Suprapubic skin (tissue), 4 donors: ENCODE results near the gene RIPOR3. TPM values are rescaled to one million over a fixed set of nuclear protein-coding genes. Genes with fewer than 3 reads are reported as not detected.
A peak's percentile ranks its signal among the peaks of the same experiment; 100 is the strongest.

Source experiments
- DNase-seq, 2 donors: peaks; one replicate each; pipeline ENCODE4 v3.0.0-alpha.2; 2019; ENCODE audit warnings: low spot score in 2 of 2
- H3K27ac ChIP-seq: fragments of 200-600 bp; sonication (generic); one replicate; pipeline ENCODE4 v1.5.1; 2019
- H3K27me3 ChIP-seq: fragments of 200-600 bp; sonication (generic); one replicate; pipeline ENCODE4 v1.5.1; 2019
- H3K36me3 ChIP-seq: fragments of 200-600 bp; sonication (generic); one replicate; pipeline ENCODE4 v1.5.1; 2019
- H3K4me1 ChIP-seq: fragments of 200-600 bp; sonication (generic); one replicate; pipeline ENCODE4 v1.5.1; 2019
- H3K4me3 ChIP-seq: fragments of 200-600 bp; sonication (generic); one replicate; pipeline ENCODE4 v1.5.1; 2019; ENCODE audit warnings: mild to moderate bottlenecking
- H3K9me3 ChIP-seq: fragments of 200-600 bp; sonication (generic); one replicate; pipeline ENCODE4 v1.5.1; 2019
- EP300 ChIP-seq: sonication (generic); formaldehyde crosslinking; IDR thresholded peaks from one replicate; pipeline ENCODE4 v1.6.1; 2017; ENCODE audit warnings: antibody characterized with exemption
- POLR2A ChIP-seq, 2 donors: fragments of 450-650 bp; IDR thresholded peaks; one replicate each; pipeline ENCODE4 v1.6.1; 2017; ENCODE audit warnings: antibody characterized with exemption in 2 of 2, mild to moderate bottlenecking in 2 of 2, moderate library complexity in 2 of 2
- POLR2AphosphoS5 ChIP-seq, 3 donors: sonication (generic); formaldehyde crosslinking; IDR thresholded peaks; one replicate each; pipeline ENCODE4 v1.6.1; 2017; ENCODE audit warnings: antibody characterized with exemption in 3 of 3
- WGBS: methylation state at CpG from one replicate; pipeline ENCODE4 v1.1.5; 2018; 5-methylcytosine and 5-hydroxymethylcytosine counted together
- total RNA-seq, 4 donors: library from RNA; depleted of rRNA; stranded (reverse); fragments of >200 nt; gene quantifications; one replicate each; pipeline ENCODE4 v1.1.0, GENCODE V29; 2016
- TF ChIP-seq, protein P1 (sequence below), 2 donors: fragments of 200-600 bp in 1 of 2; fragments of 450-650 bp in 1 of 2; sonication (generic) in 1 of 2; IDR thresholded peaks; one replicate each; pipeline ENCODE4 v1.5.1; 2016 to 2019; ENCODE audit warnings: antibody characterized with exemption in 2 of 2, mild to moderate bottlenecking in 1 of 2, moderate library complexity in 1 of 2

Gene RIPOR3
- total RNA-seq, 4 donors from 2014 or later: 3.3 to 10.1 (median 5.3) TPM

DNA sequence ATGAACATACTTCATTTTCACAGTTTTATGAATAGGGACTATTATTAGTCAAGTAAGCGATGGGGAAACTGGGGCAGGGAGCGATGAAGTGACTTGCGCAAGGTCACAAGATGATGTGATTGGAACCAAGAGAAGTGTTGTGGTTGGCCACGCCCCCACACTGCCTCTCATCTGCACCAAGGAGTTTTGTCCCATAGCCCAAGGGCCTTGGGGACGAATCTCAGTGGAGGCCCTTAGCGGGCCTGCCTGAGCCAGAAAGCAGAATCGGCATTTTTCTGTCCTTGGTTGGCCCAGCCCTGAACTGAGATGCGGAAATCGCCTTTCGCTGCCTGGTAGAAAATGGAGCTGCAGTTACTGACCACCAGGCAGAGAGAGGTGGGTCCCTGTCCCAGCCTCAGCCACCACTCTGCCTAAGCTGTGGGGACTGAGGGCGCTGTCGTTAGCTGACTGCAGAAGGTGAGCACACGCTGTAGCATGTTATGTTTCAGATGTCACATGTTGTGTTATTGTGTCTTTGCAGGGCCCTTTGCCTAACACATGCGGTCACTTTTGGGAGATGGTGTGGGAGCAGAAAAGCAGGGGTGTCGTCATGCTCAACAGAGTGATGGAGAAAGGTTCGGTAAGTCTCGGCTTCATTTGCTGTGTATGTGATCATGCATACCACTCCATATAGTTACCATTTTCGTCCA is 123.3 kb downstream of the RIPOR3 start:
- H3K9me3 ChIP-seq: no peaks in the 10 kb centered on the region
- H3K36me3 ChIP-seq: peaks cover 39% of the 10 kb centered on the region
- H3K4me1 ChIP-seq: peaks cover 17% of the 10 kb centered on the region
- no peak for TF ChIP-seq POLR2AphosphoS5 (IDR thresholded peaks at IDR 0.05)
- TF ChIP-seq POLR2A (IDR thresholded peaks at IDR 0.05): no peak
- TF ChIP-seq, protein P1, sequence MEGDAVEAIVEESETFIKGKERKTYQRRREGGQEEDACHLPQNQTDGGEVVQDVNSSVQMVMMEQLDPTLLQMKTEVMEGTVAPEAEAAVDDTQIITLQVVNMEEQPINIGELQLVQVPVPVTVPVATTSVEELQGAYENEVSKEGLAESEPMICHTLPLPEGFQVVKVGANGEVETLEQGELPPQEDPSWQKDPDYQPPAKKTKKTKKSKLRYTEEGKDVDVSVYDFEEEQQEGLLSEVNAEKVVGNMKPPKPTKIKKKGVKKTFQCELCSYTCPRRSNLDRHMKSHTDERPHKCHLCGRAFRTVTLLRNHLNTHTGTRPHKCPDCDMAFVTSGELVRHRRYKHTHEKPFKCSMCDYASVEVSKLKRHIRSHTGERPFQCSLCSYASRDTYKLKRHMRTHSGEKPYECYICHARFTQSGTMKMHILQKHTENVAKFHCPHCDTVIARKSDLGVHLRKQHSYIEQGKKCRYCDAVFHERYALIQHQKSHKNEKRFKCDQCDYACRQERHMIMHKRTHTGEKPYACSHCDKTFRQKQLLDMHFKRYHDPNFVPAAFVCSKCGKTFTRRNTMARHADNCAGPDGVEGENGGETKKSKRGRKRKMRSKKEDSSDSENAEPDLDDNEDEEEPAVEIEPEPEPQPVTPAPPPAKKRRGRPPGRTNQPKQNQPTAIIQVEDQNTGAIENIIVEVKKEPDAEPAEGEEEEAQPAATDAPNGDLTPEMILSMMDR (IDR thresholded peaks at IDR 0.05): no peak
- TF ChIP-seq EP300: no peak
- H3K27ac ChIP-seq: no peak overlapping the region
- H3K27me3 ChIP-seq: no peaks in the 10 kb centered on the region
- no peak overlapping the region for H3K4me3 ChIP-seq
- 90% methylated on average over 18 of the region's 18 CpGs for WGBS
- DNase-seq: peak in 1 of 2 donors; percentile 63

- Histone ChIP-seq H3K27me3 (no peaks in the 10 kb centered on the region), H3K4me3 (no peak overlapping the region), H3K27ac (no peak overlapping the region), H3K36me3 (peaks cover 47% of the 10 kb centered on the region), H3K9me3 (no peaks in the 10 kb centered on the region), H3K4me1 (peaks cover 22% of the 10 kb centered on the region)
- DNase-seq: no peak
- TF ChIP-seq EP300 (no peak), POLR2AphosphoS5 (IDR thresholded peaks at IDR 0.05) (no peak), POLR2A (IDR thresholded peaks at IDR 0.05) (no peak)
- TF ChIP-seq, protein P1 (IDR thresholded peaks at IDR 0.05): no peak
- 84% methylated on average over 4 of the region's 4 CpGs for WGBS
These were observed 125.5 kb downstream of the RIPOR3 start for GRCh38 chr20:50565871-50566270.

DNA sequence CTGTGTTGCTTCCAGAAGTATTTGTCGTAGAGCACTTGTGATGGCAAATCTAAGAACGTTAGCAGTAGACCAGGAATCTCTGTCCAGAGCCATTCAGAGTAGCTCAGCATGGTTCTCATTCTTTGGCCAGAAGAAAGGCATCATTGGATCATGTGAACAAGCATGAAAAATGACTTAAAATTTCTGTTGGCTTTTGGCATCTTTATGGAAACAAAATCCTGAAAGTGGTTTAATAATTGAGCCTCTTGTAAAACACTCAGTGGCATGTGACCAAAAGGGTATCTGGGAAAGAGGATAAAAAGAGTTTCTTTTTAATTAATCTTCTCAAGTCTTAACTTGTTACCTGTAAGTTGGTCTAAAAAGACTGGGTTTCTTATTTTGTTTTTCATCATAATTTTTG is 126.0 kb downstream of the RIPOR3 start:
- TF ChIP-seq POLR2A (IDR thresholded peaks at IDR 0.05): no peak
- no peak for TF ChIP-seq POLR2AphosphoS5 (IDR thresholded peaks at IDR 0.05)
- TF ChIP-seq, protein P1 (IDR thresholded peaks at IDR 0.05): no peak
- TF ChIP-seq EP300: no peak
- no peak overlapping the region for H3K27ac ChIP-seq
- no peak overlapping the region for H3K4me3 ChIP-seq
- H3K27me3 ChIP-seq: no peaks in the 10 kb centered on the region
- peaks cover 24% of the 10 kb centered on the region for H3K4me1 ChIP-seq
- H3K36me3 ChIP-seq: peaks cover 47% of the 10 kb centered on the region
- 76% methylated on average over 2 of the region's 2 CpGs for WGBS
- no peaks in the 10 kb centered on the region for H3K9me3 ChIP-seq
- DNase-seq: no peak

DNA sequence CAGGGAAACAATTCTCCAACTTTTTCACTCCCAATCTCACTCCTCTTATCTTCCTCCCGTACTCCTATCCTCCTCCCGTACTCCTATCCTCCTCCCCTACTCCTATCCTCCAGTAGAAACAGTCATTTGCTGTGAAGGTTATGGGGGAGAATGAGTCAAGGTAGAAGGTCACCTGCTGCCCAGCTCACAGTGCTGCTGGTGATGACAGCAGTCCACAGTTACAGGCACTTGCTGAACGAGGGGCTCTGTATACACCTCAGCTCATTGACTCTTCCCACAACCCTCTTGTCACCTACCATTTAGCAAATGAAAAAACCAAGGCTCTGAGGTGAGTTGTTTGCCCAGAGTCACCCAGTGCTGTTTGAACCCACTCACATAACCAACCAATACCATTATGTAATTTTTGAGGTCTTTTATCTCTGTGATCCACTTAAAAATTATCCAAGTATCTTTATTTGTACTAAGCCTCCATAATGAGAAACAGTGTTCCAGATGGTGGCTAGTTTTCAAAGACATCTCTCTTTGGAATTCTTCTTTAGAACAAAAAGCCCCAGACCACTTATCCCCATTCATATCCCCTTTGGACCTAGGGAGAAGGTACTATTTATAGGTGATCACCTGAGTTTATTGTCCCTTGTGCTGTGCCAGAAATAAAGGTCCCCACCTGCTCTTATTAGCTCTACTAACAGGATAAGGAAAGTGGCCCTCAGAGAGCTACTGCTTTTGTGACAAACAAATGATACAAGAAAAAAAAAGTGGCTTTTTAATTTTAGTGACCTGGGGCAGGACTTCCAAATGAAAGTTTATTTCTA is 128.0 kb downstream of the RIPOR3 start:
- WGBS: 97% methylated on average over 3 of the region's 3 CpGs
- TF ChIP-seq POLR2A (IDR thresholded peaks at IDR 0.05) (no peak), POLR2AphosphoS5 (IDR thresholded peaks at IDR 0.05) (no peak), EP300 (no peak)
- TF ChIP-seq, protein P1 (IDR thresholded peaks at IDR 0.05): no peak
- H3K27me3 ChIP-seq: no peaks in the 10 kb centered on the region
- peaks cover 26% of the 10 kb centered on the region for H3K4me1 ChIP-seq
- H3K4me3 ChIP-seq: no peak overlapping the region
- H3K36me3 ChIP-seq: peaks cover 31% of the 10 kb centered on the region
- no peaks in the 10 kb centered on the region for H3K9me3 ChIP-seq
- DNase-seq: no peak
- no peak overlapping the region for H3K27ac ChIP-seq

- DNase-seq: peak in 1 of 2 donors; percentile 44
- Histone ChIP-seq H3K9me3 (no peaks in the 10 kb centered on the region), H3K36me3 (peaks cover 30% of the 10 kb centered on the region), H3K4me3 (no peak overlapping the region), H3K4me1 (peaks cover 26% of the 10 kb centered on the region), H3K27me3 (no peaks in the 10 kb centered on the region), H3K27ac (no peak overlapping the region)
- TF ChIP-seq, protein P1 (IDR thresholded peaks at IDR 0.05): no peak
- no peak for TF ChIP-seq EP300
- TF ChIP-seq POLR2AphosphoS5 (IDR thresholded peaks at IDR 0.05): no peak
- no peak for TF ChIP-seq POLR2A (IDR thresholded peaks at IDR 0.05)
- 90% methylated on average over 6 of the region's 7 CpGs for WGBS
These were observed 129.1 kb downstream of the RIPOR3 start for GRCh38 chr20:50562262-50562701.
